ENCODE data around the gene KRT15. TPM values are rescaled to one million over a fixed set of nuclear protein-coding genes. Genes with fewer than 3 reads are reported as not detected.
"Not testable (repeated sequence)": the region's sequence is repeated elsewhere in the genome, so short reads cannot be mapped to it uniquely, and the experiment has no call there.

KRT15 gene
- total RNA-seq, 1 donor from 2014 or later = 0.20 TPM

- no peak for DNase-seq (ENCODE audit: low read depth in 2 of 2)
These were observed 25.8 kb upstream of the KRT15 start for GRCh38 chr17:41544491-41544892.

GRCh38 chr17:41542786-41543185 is 24.1 kb upstream of the KRT15 start:
- not testable (repeated sequence) for DNase-seq (ENCODE audit: low read depth in 2 of 2)

- no peak for DNase-seq (ENCODE audit: low read depth in 2 of 2)
These were observed 23.7 kb upstream of the KRT15 start for GRCh38 chr17:41542357-41542756.

GRCh38 chr17:41540921-41541625 is 22.4 kb upstream of the KRT15 start:
- DNase-seq (ENCODE audit: low read depth in 2 of 2) = peak in 1 of 2 donors; percentile 16

GRCh38 chr17:41539979-41540701 is 21.4 kb upstream of the KRT15 start:
- no peak for DNase-seq (ENCODE audit: low read depth in 2 of 2)

GRCh38 chr17:41539071-41539492 is 20.4 kb upstream of the KRT15 start:
- no peak for DNase-seq (ENCODE audit: low read depth in 2 of 2)

GRCh38 chr17:41538565-41538991 is 19.9 kb upstream of the KRT15 start:
- no peak for DNase-seq (ENCODE audit: low read depth in 2 of 2)

- no peak for DNase-seq (ENCODE audit: low read depth in 2 of 2)
These were observed 19.3 kb upstream of the KRT15 start for GRCh38 chr17:41537990-41538389.

GRCh38 chr17:41537614-41537954 is 18.9 kb upstream of the KRT15 start:
- no peak for DNase-seq (ENCODE audit: low read depth in 2 of 2)

- DNase-seq (ENCODE audit: low read depth in 2 of 2) = no peak
These were observed 18.3 kb upstream of the KRT15 start for GRCh38 chr17:41536741-41537613.

GRCh38 chr17:41535764-41536481 is 17.2 kb upstream of the KRT15 start:
- no peak for DNase-seq (ENCODE audit: low read depth in 2 of 2)

GRCh38 chr17:41534899-41535546 is 16.3 kb upstream of the KRT15 start:
- no peak for DNase-seq (ENCODE audit: low read depth in 2 of 2)

- DNase-seq (ENCODE audit: low read depth in 2 of 2) = no peak
These were observed 14.9 kb upstream of the KRT15 start for GRCh38 chr17:41533613-41534012.

GRCh38 chr17:41532947-41533570 is 14.4 kb upstream of the KRT15 start:
- no peak for DNase-seq (ENCODE audit: low read depth in 2 of 2)

- no peak for DNase-seq (ENCODE audit: low read depth in 2 of 2)
These were observed 13.3 kb upstream of the KRT15 start for GRCh38 chr17:41531993-41532392.

- peak in 1 of 2 donors; percentile 86 for DNase-seq (ENCODE audit: low read depth in 2 of 2)
These were observed 11.7 kb upstream of the KRT15 start for GRCh38 chr17:41530062-41531048.

- DNase-seq (ENCODE audit: low read depth in 2 of 2) = no peak
These were observed 10.8 kb upstream of the KRT15 start for GRCh38 chr17:41529491-41529915.

GRCh38 chr17:41528959-41529353 is 10.3 kb upstream of the KRT15 start:
- no peak for DNase-seq (ENCODE audit: low read depth in 2 of 2)
